HEK293 (cell line): Measurements from ENCODE around the gene LRRC7.

Source experiments
- CTCF ChIA-PET: fragments of 350-600 bp; formaldehyde crosslinking; extraction: SDS; loops from one replicate; lab custom pipeline; 2021; ENCODE audit warnings: antibody characterized with exemption; lab: Yijun Ruan, JAX
- POLR2A ChIA-PET: fragments of 300-600 bp; formaldehyde crosslinking; extraction: SDS; loops from one replicate; lab custom pipeline; 2020; ENCODE audit warnings: antibody characterized with exemption, inconsistent platforms; lab: Yijun Ruan, JAX
- H3K27ac ChIP-seq: fragments of 200-500 bp; sonication (Bioruptor generic); 2 replicates; pipeline ENCODE4 v1.5.1; 2014; ENCODE audit warnings: low read depth, low read length, control low read depth, inconsistent platforms; ENCODE audit errors: extremely low read depth
- H3K36me3 ChIP-seq, 2 experiments: fragments of 200-500 bp in 1 of 2; sonication (Bioruptor generic) in 1 of 2; 1 replicate in 1 of 2; 2 replicates in 1 of 2; pipeline ENCODE4 v1.5.1; 2014 to 2017; ENCODE audit warnings: inconsistent platforms in 2 of 2, low read length in 2 of 2; ENCODE audit not compliant: control insufficient read depth in 2 of 2, insufficient read depth in 1 of 2
- H3K4me1 ChIP-seq: fragments of 200-500 bp; sonication (Bioruptor generic); 2 replicates; pipeline ENCODE4 v1.5.1; 2014; ENCODE audit warnings: mild to moderate bottlenecking, low read length, inconsistent platforms; ENCODE audit not compliant: control insufficient read depth, insufficient read depth
- H3K4me3 ChIP-seq: 2 replicates; pipeline ENCODE4 v1.5.1; 2011; ENCODE audit warnings: low read depth, mild to moderate bottlenecking, control low read depth, low read length, moderate library complexity
- H3K9me3 ChIP-seq: fragments of 200-500 bp; sonication (Bioruptor generic); 2 replicates; pipeline ENCODE4 v1.5.1; 2014; ENCODE audit warnings: low read depth, low read length, inconsistent platforms; ENCODE audit not compliant: control insufficient read depth, insufficient read depth
- KLF16 ChIP-seq: fragments of 450-650 bp; formaldehyde crosslinking; IDR thresholded peaks from 2 replicates; pipeline ENCODE4 v1.5.1; 2017; ENCODE audit warnings: missing biosample characterization, missing genetic modification characterization
- MEIS1 ChIP-seq: sonication (generic); formaldehyde crosslinking; IDR thresholded peaks from 2 replicates; pipeline ENCODE4 v1.8.1; 2022; ENCODE audit warnings: missing genetic modification reagents, mild to moderate bottlenecking, borderline replicate concordance
- PATZ1 ChIP-seq: fragments of 450-650 bp; formaldehyde crosslinking; IDR thresholded peaks from 2 replicates; pipeline ENCODE4 v1.5.1; 2016; ENCODE audit warnings: missing biosample characterization, missing genetic modification characterization
- YY1 ChIP-seq: fragments of 450-650 bp; formaldehyde crosslinking; IDR thresholded peaks from 2 replicates; pipeline ENCODE4 v1.5.1; 2018; ENCODE audit warnings: missing biosample characterization, missing genetic modification characterization
- ZBTB1 ChIP-seq: fragments of 450-650 bp; formaldehyde crosslinking; IDR thresholded peaks from 2 replicates; pipeline ENCODE4 v1.5.1; 2016; ENCODE audit warnings: missing biosample characterization, missing genetic modification characterization
- ZFHX2 ChIP-seq: fragments of 450-650 bp; formaldehyde crosslinking; conservative IDR thresholded peaks from 2 replicates; pipeline ENCODE4 v1.5.1; 2016; ENCODE audit warnings: missing biosample characterization, missing genetic modification characterization
- ZNF121 ChIP-seq: fragments of 450-650 bp; formaldehyde crosslinking; IDR thresholded peaks from 2 replicates; pipeline ENCODE4 v1.5.1; 2016; ENCODE audit warnings: missing biosample characterization, missing genetic modification characterization
- ZNF138 ChIP-seq: fragments of 450-650 bp; formaldehyde crosslinking; IDR thresholded peaks from 2 replicates; pipeline ENCODE4 v1.5.1; 2016; ENCODE audit warnings: missing biosample characterization, missing genetic modification characterization, borderline replicate concordance
- ZNF2 ChIP-seq: fragments of 450-650 bp; formaldehyde crosslinking; IDR thresholded peaks from 2 replicates; pipeline ENCODE4 v1.5.1; 2016; ENCODE audit warnings: missing biosample characterization, missing genetic modification characterization
- ZNF211 ChIP-seq: fragments of 450-650 bp; formaldehyde crosslinking; IDR thresholded peaks from 2 replicates; pipeline ENCODE4 v1.5.1; 2016; ENCODE audit warnings: low read depth, missing biosample characterization, missing genetic modification characterization
- ZNF266 ChIP-seq: fragments of 450-650 bp; formaldehyde crosslinking; IDR thresholded peaks from 2 replicates; pipeline ENCODE4 v1.5.1; 2016; ENCODE audit warnings: missing biosample characterization, missing genetic modification characterization, low read depth
- ZNF274 ChIP-seq, 2 experiments: fragments of 200-500 bp in 1 of 2; fragments of 450-650 bp in 1 of 2; sonication (Bioruptor generic) in 1 of 2; formaldehyde crosslinking in 1 of 2; IDR thresholded peaks; 2 replicates each; pipeline versions ENCODE4 v1.5.1 to v1.6.1; 2014 to 2016; ENCODE audit warnings: borderline replicate concordance in 1 of 2, inconsistent platforms in 1 of 2, low read length in 1 of 2, missing biosample characterization in 1 of 2, missing genetic modification characterization in 1 of 2
- ZNF341 ChIP-seq: fragments of 450-650 bp; formaldehyde crosslinking; IDR thresholded peaks from 2 replicates; pipeline ENCODE4; 2016; ENCODE audit warnings: low read depth, missing biosample characterization, missing genetic modification characterization
- ZNF513 ChIP-seq: fragments of 450-650 bp; IDR thresholded peaks from 2 replicates; pipeline ENCODE4 v1.5.1; 2018; ENCODE audit warnings: missing biosample characterization, missing genetic modification characterization
- ZNF529 ChIP-seq: fragments of 450-650 bp; formaldehyde crosslinking; IDR thresholded peaks from 2 replicates; pipeline ENCODE4 v1.5.1; 2017; ENCODE audit warnings: missing genetic modification characterization, missing biosample characterization; ENCODE audit not compliant: insufficient replicate concordance
- ZNF610 ChIP-seq: fragments of 450-650 bp; formaldehyde crosslinking; IDR thresholded peaks from 2 replicates; pipeline ENCODE4 v1.5.1; 2016; ENCODE audit warnings: missing biosample characterization, missing genetic modification characterization, borderline replicate concordance
- ZNF777 ChIP-seq: fragments of 450-650 bp; formaldehyde crosslinking; IDR thresholded peaks from 2 replicates; pipeline ENCODE4 v1.5.1; 2017; ENCODE audit warnings: missing biosample characterization, missing genetic modification characterization, borderline replicate concordance
- ZSCAN4 ChIP-seq: fragments of 450-650 bp; formaldehyde crosslinking; IDR thresholded peaks from 2 replicates; pipeline ENCODE4 v1.5.1; 2017; ENCODE audit warnings: missing biosample characterization, missing genetic modification characterization
- TF ChIP-seq, protein P1 (sequence below): fragments of 450-650 bp; formaldehyde crosslinking; IDR thresholded peaks from 2 replicates; pipeline ENCODE4 v1.5.1; 2016; ENCODE audit warnings: missing biosample characterization, missing genetic modification characterization

The LRRC7 gene

GRCh38 chr1:70025052-70025451 is 457.3 kb downstream of the LRRC7 start (continued):
- TF ChIP-seq ZNF529: no peak

DNA sequence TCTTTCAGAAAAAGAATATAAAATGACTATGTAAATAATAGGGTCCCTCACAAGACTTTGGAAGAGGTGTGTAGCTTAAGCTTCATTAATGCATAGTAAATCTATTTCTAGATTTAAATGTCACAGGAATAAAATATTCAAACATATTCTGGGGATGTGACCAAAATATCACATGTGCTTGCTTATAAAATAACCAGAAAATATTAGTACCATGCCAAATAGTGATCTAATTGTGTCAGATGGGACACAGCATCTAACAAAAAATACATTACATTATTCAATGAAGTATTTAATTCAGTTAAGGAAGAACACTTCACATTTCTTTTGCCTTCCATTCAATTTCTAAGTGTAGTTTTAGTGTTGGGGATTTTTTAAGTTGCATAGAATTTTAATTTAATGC is 458.1 kb downstream of the LRRC7 start:
- no peaks in the 10 kb centered on the region for H3K36me3 ChIP-seq
- CTCF ChIA-PET: interaction anchor here (0.7 kb wide), 1 partner anchor 16 kb away, joined by 3 read pairs; no protein-coding TSS in a partner anchor

DNA sequence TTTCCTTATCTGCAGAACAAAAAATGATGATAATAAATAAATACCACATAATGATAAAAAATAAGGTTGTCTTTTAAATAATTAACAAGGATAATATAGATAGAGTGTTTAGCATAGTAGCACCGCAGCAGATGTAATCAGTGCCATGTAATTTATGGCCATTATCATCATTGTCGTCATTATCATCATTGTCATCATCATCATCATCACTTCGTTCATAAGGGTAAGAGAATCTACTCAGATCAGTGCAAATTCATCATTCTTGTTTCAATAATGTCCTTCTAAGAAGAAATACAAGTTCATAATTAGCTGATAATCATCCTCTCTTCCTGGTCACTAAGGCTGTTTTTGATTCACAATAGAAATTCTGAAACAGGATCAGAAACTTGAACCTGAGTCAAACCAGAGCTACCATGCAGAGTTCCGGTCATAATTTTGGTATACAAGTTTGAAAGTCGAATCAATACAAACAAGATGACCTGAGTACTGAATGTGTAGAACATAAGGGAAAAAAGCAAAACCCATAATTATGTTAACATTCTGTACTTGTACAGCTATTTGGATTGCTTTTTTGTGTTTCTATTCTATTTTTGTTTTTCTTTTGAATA is 465.6 kb downstream of the LRRC7 start:
- CTCF ChIA-PET: interaction anchor here (0.7 to 1.5 kb wide), 3 partner anchors 13 to 505 kb away, joined by 3 to 6 read pairs (median 4); partner anchors contain the start of gene SRSF11
- no peaks in the 10 kb centered on the region for H3K36me3 ChIP-seq
- TF ChIP-seq PATZ1 (tag by site-specific recombination): no peak
- TF ChIP-seq ZNF513: peak; percentile 52; the same call in 1 of the 2 replicates
- no peaks in the 10 kb centered on the region for H3K9me3 ChIP-seq
- no peak overlapping the region for H3K27ac ChIP-seq
- H3K4me3 ChIP-seq: no peak overlapping the region
- POLR2A ChIA-PET: no interaction called here
- H3K4me1 ChIP-seq: no peaks in the 10 kb centered on the region

More for the DNA sequence above, 458.1 kb downstream of the LRRC7 start:
- no peak overlapping the region for H3K27ac ChIP-seq
- POLR2A ChIA-PET: no interaction called here
- H3K4me1 ChIP-seq: no peaks in the 10 kb centered on the region
- H3K4me3 ChIP-seq: no peak overlapping the region
- no peaks in the 10 kb centered on the region for H3K9me3 ChIP-seq
- TF ChIP-seq ZNF211 (tag by site-specific recombination): no peak
- TF ChIP-seq ZNF274 (IDR thresholded peaks at IDR 0.05; ENCODE audit: low read length): no peak
- TF ChIP-seq ZNF274 (tag by site-specific recombination; IDR thresholded peaks at IDR 0.05; ENCODE audit: borderline replicate concordance): no peak
- TF ChIP-seq ZNF138 (tag by site-specific recombination): no peak
- TF ChIP-seq YY1 (tag by site-specific recombination): no peak
- TF ChIP-seq, protein P1, sequence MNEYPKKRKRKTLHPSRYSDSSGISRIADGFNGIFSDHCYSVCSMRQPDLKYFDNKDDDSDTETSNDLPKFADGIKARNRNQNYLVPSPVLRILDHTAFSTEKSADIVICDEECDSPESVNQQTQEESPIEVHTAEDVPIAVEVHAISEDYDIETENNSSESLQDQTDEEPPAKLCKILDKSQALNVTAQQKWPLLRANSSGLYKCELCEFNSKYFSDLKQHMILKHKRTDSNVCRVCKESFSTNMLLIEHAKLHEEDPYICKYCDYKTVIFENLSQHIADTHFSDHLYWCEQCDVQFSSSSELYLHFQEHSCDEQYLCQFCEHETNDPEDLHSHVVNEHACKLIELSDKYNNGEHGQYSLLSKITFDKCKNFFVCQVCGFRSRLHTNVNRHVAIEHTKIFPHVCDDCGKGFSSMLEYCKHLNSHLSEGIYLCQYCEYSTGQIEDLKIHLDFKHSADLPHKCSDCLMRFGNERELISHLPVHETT (tag by site-specific recombination): no peak
- no peak for TF ChIP-seq ZBTB1 (tag by site-specific recombination)
- no peak for TF ChIP-seq ZNF777 (tag by site-specific recombination)
- no peak for TF ChIP-seq ZNF2 (tag by site-specific recombination)
- no peak for TF ChIP-seq ZSCAN4
- TF ChIP-seq ZNF341 (tag by site-specific recombination): no peak
- TF ChIP-seq MEIS1 (CRISPR knock-in tag): no peak
- TF ChIP-seq KLF16 (tag by site-specific recombination): no peak
- TF ChIP-seq ZNF121 (tag by site-specific recombination): no peak
- no peak for TF ChIP-seq ZNF610 (tag by site-specific recombination)
- TF ChIP-seq ZFHX2 (tag by site-specific recombination): no peak
- TF ChIP-seq ZNF266: no peak
